Kidney glomerular epithelial cell (primary cell): ENCODE data around the gene RHOH.
A peak's percentile ranks its signal among the peaks of the same experiment; 100 is the strongest.
"Not testable (repeated sequence)": the region's sequence is repeated elsewhere in the genome, so short reads cannot be mapped to it uniquely, and the experiment has no call there.

ENCODE experiments used
- DNase-seq: peaks from one replicate; lab custom pipeline; 2025; lab: John Stamatoyannopoulos, UW

The RHOH gene

DNA sequence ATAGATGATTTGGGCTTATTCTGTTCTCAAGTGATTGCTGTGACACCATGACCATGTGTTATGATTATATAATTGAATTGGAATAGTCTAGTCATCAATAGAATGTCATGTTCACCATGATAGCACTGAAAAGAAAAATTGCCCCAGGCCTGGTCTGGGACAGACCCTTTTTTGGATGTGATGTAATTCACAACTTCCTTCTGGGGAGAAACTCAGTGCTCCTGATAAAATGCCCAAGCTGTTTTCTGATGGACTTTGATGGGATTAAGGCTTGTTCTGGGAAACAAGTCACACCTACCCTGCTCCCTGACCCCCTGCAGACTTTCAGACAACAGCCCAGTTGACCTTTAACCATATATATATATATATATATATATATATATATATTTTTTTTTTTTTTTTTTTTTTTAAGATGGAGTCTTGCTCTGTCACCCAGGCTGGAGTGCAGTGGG, 65.3 kb downstream of the RHOH start:
- DNase-seq: no peak

DNA sequence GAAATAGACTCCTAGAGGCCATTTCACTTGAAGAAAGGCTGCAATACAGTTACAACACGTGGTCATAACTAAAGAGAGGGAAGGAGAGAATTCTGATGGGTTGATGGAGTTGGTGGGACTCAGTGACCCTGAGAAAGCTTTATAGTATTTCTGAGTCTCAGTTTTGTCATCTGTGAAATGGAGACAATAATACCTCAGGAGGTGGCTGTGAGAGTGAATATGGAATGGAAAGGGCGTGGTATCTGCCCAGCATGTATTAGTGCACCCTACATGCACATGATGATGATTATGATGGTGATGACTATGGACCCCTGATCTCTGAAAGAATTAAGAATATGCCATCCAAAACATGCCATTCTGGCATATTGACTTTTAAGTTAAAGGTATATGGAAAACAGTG, 66.0 kb downstream of the RHOH start:
- DNase-seq: no peak

DNA sequence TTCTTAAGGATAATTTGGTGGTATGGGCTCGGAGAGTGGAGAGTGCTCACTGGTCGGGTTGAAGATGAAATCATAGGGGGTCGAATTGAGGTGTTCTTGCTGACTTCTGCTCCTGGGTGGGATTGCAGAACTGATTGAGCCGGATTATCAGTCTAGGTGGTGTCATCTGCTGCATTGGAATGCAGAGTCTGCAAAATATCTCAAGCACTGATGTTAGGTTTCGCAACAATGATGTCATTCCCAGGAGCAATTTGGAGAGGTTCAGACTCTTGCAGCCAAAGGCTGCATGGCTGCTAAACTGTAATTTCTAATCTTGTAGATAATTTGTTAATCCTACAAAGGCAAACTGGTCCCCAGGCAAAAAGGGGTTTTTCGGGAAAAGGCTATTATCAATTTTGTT, 67.7 kb downstream of the RHOH start:
- no peak for DNase-seq

DNA sequence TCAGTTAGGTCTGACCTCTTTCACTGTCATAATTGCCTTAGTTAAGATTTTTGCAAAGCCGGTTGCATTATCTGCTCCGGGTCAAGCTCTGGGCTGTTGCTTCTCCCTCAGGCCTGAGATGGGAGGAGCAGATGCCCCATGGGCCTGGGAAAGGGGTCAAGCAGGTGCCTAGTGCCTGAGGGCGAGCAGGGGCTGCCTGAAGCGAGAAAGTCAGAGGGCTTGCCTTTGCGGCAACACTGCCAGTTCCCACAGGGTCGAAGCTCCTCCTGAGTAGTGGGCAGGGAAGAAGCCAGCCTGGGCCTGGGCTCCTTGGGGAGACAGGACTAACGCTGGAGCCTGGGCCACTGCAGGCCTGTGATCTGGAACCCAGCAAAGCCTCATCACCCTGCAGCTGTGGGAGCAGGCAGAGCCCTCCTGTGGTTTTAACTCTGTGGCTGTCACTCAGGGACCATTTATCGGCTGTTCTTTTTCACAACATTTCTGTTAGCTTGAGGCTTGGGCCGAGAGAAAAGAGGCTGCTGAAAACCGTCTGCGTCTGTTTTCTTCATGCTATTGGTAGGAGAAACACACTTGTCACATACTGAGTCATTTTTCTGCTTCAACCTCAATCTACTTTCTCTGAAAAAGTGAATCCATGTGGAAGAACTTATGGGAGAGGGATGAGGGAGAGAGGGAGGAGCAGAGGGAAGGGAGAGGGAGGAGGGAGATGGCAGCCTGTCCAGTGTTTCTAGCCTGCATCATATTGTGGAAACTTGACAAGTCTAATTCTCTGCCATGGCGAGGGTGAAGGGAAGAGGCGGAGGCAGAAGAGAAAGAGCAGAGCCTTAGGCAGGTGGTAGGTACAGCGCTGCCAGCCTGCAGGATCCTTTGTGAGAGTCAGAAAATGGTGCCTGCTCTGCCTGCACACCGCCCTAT, 68.4 kb downstream of the RHOH start:
- DNase-seq: no peak

DNA sequence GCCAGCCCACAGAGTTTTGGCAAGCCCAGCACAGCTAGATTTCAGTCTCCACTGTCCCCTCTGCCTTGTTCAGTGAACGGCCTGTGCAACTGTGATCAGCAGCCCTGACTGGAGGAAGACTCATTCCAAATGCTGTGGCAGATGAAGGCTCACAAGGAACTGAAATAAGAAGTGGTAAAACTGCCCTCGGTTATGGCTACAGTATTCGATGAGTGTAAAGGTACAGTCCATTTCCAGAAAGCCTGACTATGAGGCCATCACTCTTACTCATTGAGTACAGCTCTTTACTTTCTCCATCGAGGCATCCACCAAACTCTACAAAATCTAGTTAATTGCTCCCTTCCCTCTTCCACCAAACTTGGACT, 69.1 kb downstream of the RHOH start:
- DNase-seq: no peak

DNA sequence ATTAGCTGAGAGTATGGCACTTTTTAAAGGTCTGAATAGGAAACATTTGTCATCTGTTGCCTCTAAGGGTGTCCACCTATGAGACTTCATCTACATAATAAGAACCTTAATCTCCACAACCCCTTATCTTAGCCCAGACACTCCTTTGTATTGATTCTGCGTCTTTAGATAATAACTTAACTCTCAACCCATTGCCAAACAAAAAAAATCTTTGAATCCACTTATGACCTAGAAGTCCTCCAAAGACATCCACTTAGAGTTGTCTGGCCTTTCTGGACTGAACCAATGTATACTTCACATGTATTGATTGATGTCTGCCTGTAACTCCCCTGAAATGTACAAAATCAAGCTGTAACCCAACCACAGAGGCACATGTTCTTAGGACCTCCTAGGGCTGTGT, 72.3 kb downstream of the RHOH start:
- DNase-seq: no peak

DNA sequence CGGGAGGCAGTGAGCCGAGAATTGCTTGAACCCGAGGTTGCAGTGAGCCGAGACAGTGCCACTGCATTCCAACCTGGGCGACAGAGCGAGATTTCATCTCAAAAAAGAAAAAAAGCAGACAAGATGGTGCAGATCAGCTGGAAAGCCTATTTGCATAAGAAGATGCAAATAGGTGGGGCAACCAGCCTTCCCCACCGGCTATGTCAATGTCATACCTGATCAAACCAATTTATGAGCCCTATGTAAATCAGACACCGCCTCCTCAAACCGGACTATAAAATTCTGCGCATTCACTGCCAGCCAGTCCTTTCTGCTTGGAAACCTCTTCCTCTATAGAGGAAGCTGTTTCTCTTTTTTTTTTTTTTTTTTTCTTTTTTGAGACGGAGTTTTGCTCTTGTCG, 73.8 kb downstream of the RHOH start:
- no peak for DNase-seq

DNA sequence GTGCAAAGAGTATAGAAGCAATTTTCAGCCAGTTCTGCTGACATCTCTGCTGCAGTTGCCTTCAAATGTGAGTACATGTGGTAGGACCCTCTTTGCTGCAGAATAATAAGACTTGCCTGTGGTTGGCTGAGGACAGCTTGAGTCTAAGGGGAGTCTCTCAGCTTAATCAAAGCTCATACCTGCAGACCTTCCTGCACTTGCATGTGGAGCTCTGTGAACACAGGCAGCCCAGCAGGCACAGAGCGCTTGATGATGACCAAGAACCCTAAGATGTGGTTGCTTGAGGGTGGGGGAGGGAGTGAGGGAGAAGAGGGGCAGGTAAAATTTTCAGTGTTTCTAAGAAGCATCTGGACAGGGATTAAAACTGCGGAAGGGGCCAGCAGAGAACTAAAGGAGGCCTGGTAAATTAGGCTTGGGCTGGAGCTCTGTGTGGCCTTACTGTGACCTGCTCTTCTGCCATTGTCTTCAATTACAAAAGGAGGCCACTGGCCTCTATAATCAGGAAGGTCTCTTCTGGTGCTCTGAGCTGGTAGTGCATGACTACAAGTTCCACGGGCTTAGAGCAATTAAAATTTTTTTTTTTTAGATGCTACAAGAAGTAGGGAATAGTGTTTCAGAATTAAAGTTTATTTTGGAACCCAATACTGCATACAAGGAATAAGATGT, 78.4 kb downstream of the RHOH start:
- DNase-seq: no peak

DNA sequence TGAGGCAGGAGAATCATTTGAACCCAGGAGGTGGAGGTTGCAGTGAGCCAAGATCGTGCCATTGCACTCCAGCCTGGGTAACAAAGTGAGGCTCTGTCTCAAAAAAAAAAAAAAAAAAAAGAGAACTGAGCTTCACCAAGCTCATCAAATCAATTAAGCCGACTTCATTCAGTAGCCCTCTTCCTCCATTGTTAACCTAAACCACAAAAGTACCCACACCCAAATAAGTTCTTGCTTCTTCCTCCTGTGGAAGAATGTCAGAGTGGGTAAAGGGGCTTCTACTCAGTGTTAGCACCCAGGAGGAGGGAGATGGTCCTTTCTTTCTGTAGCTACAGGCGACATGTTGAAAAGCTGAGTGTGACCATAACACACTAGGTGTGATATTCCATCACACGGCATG, 79.7 kb downstream of the RHOH start:
- no peak for DNase-seq

DNA sequence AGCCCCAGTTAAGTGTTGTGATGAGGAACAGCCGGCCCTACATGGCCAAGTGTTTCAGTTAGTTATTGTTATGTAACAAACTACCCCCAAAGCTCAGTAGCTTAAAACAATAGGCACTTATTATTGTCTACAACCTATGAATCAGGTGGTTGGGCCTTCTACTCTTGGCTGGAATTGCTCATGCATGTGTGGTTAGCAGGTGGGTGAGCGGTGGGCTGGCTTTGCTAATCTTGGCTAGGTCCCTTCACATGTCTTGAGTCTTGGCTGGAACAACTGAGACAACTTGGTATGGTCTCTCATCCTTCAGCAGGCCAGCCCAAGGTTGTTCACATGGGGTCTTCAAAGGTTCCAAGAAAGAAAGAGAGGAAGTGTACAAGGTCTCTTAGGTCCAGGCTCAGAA, 83.8 kb downstream of the RHOH start:
- no peak for DNase-seq

DNA sequence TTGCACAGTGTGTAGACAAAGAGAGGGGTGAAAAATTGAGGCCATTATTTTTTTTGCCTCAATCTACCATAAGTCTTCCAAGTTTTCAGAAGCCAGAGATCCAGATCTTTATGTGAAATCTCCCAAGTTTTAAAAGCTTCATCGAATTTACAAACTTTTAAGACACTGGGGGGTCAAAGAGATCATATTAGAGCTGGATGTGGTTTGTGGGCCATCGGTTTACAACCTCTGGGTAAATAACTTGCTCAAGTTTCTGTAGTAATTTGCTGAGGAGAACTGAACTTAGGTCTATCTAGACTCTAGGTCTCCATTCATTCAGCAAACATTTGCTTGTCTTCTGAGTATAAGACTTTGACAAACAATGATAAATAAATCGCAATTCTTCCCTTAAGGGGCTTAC, 84.3 kb downstream of the RHOH start:
- DNase-seq: no peak

DNA sequence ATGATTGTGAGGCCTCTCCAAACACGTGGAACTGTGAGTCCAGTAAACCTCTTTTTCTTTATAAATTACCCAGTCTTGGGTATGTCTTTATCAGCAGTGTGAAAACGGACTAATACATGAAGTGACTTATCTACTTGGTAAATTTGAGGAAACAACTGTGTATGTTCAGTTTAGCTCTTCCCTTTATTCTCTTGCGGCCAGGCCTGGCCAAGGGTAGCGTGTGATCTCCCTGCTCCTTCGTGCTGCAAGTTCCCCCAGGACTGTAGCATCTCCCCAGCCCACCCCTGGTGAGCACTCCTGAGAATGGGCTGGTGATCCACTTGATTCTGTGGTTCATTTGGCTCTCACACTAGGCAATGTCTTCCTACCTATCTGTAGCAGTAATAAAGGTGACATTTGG, 85.1 kb downstream of the RHOH start:
- no peak for DNase-seq

DNA sequence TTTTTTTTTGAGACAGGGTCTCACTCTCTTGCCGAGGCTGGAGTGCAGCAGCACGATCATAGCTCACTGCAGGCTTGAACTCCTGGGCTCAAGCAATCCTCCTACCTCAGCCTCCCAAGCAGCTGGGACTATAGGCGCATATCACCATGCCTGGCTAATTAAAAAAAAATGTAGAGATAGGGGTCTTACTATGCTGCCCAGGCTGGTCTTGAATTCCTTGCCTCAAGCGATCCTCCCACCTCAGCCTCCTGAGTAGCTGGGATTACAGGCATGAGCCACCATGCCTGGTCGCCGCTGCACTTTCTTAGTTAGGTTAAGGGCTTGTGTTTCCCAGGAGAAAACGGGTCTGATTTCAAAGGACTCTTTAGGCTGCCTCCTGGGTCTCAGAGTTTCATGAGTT, 86.0 kb downstream of the RHOH start:
- DNase-seq: not testable (repeated sequence)

DNA sequence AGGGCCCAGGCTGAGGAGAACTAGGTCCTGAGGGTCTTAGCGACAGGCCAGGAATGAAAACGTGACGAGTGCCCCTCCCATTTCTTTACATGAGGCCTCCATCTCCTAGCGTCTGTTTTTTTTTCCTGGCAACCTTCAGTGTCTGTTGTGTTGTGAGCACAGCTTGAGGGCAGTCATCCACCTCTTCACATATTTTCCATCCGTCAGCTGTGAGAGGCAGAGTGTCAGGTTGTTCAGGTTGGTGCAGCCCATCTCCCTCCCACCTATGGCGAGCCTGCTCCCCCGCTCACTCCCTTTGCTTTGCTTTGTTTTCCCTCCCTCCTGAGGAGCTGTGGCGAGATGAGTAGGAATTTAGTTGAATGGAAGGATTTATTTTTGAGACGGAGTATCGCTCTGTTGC, 86.6 kb downstream of the RHOH start:
- DNase-seq: no peak

DNA sequence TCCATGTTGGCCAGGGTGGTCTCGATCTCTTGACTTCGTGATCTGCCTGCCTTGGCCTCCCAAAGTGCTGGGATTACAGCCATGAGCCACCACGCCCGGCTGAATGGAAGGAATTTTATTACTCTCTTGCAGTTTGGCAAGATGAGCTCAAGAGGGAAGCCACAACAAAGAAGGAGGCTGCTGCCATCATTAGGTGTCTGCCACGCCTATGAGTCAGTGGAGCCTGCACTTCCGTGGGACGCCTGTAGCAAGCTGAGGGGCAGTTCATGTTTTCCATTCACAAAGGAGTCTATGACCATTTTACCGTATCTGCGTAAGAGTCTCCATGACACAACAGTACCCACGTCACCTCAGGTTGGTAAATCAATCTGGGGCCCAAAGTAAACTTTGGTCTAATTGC, 87.1 kb downstream of the RHOH start:
- peak; percentile 83 for DNase-seq

DNA sequence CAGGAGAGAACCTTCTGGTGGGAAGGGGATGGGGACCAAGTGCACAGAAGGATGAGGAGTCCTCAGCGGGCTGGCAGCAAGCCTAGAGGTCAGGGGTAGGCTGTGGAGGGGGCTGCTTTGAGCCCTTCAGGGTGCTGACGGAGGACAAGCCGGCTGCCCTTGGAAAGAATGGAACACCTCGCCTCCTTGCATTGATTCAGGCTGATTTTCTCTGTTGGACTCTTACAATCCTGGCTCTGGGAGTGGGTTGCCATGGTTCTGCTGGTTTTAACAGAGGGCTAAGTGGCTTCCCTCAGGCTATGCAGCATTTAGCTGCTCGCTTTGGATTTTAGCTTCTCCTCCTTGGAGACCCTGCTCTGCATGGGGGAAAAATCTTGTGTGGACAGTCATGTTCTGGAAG, 88.9 kb downstream of the RHOH start:
- no peak for DNase-seq

DNA sequence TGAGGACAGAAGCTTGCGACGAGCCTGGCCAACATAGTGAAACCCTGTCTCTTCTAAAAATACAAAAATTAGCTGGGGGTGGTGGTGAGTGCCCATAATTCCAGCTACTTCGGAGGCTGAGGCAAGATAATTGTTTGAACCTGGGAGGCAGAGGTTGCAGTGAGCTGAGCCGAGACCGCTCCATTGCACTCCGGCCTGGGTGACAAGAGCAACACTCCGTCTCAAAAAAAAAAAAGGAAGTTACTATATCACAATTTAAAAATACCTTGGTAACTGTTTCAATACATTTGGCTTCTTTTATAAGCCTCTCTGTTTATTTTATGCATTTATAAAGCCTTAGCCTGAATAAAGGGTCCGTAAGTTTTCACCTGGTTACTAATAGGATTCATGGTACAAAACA, 91.7 kb downstream of the RHOH start:
- no peak for DNase-seq

DNA sequence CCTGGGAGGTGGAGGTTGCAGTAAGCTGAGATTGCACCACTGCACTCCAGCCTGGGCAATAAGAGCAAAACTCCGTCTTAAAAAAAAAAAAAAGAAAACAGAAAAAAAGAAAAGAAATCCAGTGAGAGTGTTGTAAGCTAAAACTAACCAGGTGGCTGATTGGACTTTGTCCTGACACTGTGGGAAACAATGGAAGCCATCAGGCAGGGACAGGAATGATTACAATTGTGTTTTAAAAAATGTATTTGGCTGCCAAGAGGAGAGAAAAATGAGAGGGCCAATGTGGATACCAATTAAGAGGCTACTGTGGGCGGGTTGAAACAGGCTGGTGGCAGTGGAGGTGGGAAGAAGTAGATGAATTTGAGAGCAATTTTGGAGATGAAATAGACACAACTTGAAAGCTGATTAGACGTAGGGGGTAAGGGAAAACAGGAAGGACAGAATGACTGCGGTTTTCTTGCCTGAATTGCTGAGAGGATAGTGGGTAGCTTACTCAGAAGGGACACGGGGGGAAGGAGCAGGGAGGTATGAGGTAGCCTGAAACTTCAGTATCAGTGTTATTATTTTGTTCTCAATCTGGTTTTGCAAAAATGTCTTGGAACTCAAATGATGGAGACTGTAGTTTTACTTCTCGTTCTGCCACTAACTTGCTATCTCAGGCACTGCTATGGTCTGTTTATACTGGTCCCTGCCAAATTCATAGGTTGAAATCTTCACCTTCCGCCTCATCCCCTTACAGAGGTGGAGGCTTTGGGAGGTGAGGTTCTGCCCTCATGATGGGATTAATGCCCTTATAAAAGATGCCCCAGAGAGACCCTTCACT, 92.7 kb downstream of the RHOH start:
- DNase-seq: no peak

DNA sequence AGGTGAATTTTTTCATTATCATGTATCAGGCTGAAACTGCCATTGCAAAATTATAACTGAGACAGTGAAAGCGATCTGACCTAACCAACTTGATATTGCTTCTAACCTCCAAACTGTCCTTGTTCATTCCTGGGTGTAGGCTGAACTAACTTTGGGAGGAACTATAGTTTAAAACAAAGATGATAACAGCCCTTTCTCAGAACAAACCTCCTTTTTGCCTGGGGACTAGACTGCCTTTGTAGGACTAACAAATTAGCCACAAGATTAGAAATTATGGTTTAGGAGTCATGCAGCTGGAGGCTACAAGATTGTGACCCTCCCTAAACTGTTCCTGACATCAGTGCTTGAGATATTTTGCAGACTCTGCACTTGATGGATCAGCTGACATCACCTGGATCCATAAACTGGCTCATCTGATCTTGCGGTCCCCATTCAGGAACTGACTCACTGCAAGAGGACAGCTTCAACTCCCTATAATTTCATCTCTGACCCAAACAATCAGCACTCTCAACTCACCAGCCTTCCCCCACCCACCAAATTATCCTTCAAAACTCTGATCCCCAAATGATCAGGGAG, 93.9 kb downstream of the RHOH start:
- DNase-seq: not testable (repeated sequence)

DNA sequence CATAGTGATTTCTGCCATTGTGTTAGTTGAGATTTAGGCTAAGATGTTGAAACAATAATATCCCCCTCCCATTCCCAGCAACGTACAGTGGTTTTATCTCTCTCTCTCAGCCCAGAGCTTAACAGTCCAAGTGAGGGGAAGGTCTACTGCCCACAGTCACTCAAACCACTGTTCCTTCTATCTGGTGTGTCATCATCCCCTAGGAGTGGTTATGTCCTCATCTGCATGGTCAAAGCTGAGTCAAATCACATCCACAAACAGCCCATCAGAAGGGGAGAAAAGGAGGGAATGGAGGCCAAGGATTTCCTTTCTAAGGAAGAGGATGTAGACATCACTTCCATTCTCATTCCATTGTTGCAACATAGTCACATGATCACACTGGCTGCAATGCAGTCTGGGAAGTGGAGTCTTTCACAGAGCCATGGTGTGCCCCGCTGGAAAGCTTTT, 95.5 kb downstream of the RHOH start:
- no peak for DNase-seq

DNA sequence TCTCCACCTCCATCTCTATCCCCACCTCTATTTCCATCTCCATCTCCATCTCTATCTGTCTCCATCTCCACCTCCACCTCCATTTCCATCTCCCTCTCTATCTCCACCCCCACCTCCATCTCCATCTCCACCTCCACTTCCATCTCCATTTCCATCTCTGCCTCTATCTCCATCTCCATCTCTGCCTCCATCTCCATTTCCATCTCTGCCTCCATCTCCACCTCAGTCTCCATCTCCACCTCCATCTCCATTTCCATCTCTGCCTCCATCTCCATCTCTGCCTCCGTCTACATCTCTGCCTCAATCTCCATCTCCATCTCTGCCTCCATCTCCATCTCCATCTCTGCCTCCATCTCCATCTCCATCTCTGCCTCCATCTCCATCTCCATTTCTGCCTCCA, 97.5 kb downstream of the RHOH start:
- DNase-seq: no peak

DNA sequence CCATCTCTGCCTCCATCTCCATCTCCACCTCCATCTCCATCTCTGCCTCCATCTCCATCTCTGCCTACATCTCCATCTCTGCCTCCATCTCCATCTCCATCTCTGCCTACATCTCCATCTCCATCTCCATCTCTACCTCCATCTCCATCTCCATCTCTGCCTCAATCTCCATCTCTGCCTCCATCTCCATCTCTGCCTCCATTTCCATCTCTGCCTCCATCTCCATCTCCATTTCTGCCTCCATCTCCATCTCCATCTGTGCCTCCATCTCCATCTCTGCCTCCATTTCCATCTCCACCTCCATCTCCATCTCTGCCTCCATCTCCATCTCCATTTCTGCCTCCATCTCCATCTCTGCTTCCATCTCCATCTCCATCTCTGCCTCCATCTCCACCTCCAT, 98.2 kb downstream of the RHOH start:
- not testable (repeated sequence) for DNase-seq
